GM12878 (cell line): ENCODE measurements around the gene TUBB1. TPM values are rescaled to one million over a fixed set of nuclear protein-coding genes. Genes with fewer than 3 reads are reported as not detected.

Experiments
- ATAC-seq: fragments of 200-7000 bp; cut with Tn5 transposase; 3 replicates; pipeline ENCODE4 v1.9.1; 2020; ENCODE audit warnings: mild to moderate bottlenecking, moderate library complexity
- BruUV-seq: library from RNA; stranded (reverse); fragments of 400-500 nt; replicated peaks from 2 replicates; lab custom pipeline; 2021; lab: Mats Ljungman, UMichigan
- CTCF ChIA-PET: fragments of 300-600 bp; sonication (Branson Sonifier 250); formaldehyde crosslinking; extraction: SDS; loops from one replicate; lab custom pipeline; 2021; ENCODE audit warnings: inconsistent platforms; lab: Yijun Ruan, JAX
- POLR2A ChIA-PET: fragments of 350-600 bp; formaldehyde crosslinking; extraction: SDS; loops from one replicate; lab custom pipeline; 2021; ENCODE audit warnings: inconsistent platforms; lab: Charles Lee
- RAD21 ChIA-PET: fragments of 300-600 bp; sonication (Branson Sonifier 250); formaldehyde crosslinking; loops from one replicate; lab custom pipeline; 2023; ENCODE audit warnings: antibody characterized with exemption; ENCODE audit not compliant: unreplicated experiment; lab: Charles Lee
- SMC1A ChIA-PET: fragments of 300-600 bp; sonication (Branson Sonifier 250); formaldehyde crosslinking; loops from one replicate; lab custom pipeline; 2023; ENCODE audit not compliant: unreplicated experiment, uncharacterized antibody; lab: Charles Lee
- DNase-seq: peaks from one replicate; pipeline ENCODE4 v3.0.0-alpha.2; 2011; ENCODE audit warnings: low read depth, low spot score
- FAIRE-seq: peaks from 3 replicates; lab custom pipeline; 2011; peaks lifted over from hg19 to GRCh38; lab: Jason Lieb, UNC
- H2AFZ ChIP-seq: 2 replicates; pipeline ENCODE4 v1.6.0; 2011; ENCODE audit warnings: low read depth, low read length, control low read depth; ENCODE audit not compliant: control insufficient read depth
- H3K27ac ChIP-seq: 2 replicates; pipeline ENCODE4 v1.5.1; 2011; ENCODE audit warnings: control low read depth; ENCODE audit not compliant: control insufficient read depth, insufficient read depth
- H3K27me3 ChIP-seq, 2 experiments: replicated peaks in 1 of 2; 2 replicates each; pipeline versions ENCODE4 v1.6.0 to v1.6.1; 2011; ENCODE audit warnings: low read length in 1 of 2; ENCODE audit not compliant: control insufficient read depth in 2 of 2, insufficient read depth in 2 of 2
- H3K36me3 ChIP-seq, 2 experiments: 2 replicates each; pipeline ENCODE4 v1.5.1; 2011; ENCODE audit warnings: low read length in 1 of 2; ENCODE audit not compliant: control insufficient read depth in 2 of 2, insufficient read depth in 2 of 2
- H3K4me1 ChIP-seq: 2 replicates; pipeline ENCODE4 v1.6.1; 2011; ENCODE audit warnings: mild to moderate bottlenecking, low read length, moderate library complexity, mixed read lengths; ENCODE audit not compliant: control insufficient read depth, insufficient read depth
- H3K4me2 ChIP-seq: 2 replicates; pipeline ENCODE4 v1.6.0; 2011; ENCODE audit warnings: control low read depth; ENCODE audit not compliant: control insufficient read depth, insufficient read depth
- H3K4me3 ChIP-seq: fragments of 200-600 bp; sonication (generic); 2 replicates; pipeline ENCODE4 v1.5.1; 2016
- H3K79me2 ChIP-seq: 2 replicates; pipeline ENCODE4 v1.6.0; 2011; ENCODE audit warnings: low read length; ENCODE audit not compliant: control insufficient read depth, insufficient read depth
- H3K9ac ChIP-seq: 2 replicates; pipeline ENCODE4 v1.8.0; 2011; ENCODE audit warnings: low read length, control low read depth, mixed read lengths; ENCODE audit not compliant: control insufficient read depth, insufficient read depth
- H3K9me3 ChIP-seq: replicated peaks from 3 replicates; pipeline ENCODE4 v1.5.1; 2011; ENCODE audit warnings: mild to moderate bottlenecking, low read length; ENCODE audit not compliant: control insufficient read depth, insufficient read depth
- H4K20me1 ChIP-seq: 2 replicates; pipeline ENCODE4 v1.6.0; 2011; ENCODE audit not compliant: control insufficient read depth, insufficient read depth
- HDAC2 ChIP-seq: fragments of 200-600 bp; sonication (generic); IDR thresholded peaks from 2 replicates; pipeline ENCODE4 v1.6.1; 2017
- MYB ChIP-seq: fragments of 150-350 bp; IDR thresholded peaks from 2 replicates; pipeline ENCODE4 v1.6.1; 2014; ENCODE audit warnings: mild to moderate bottlenecking, low read depth, low read length, borderline replicate concordance
- RELB ChIP-seq: fragments of 450-650 bp; IDR thresholded peaks from 2 replicates; pipeline ENCODE4 v1.6.1; 2017; ENCODE audit warnings: low read depth, mild to moderate bottlenecking, moderate library complexity
- SIN3A ChIP-seq: IDR thresholded peaks from 2 replicates; pipeline ENCODE4 v1.6.1; 2012; ENCODE audit warnings: low read depth, low read length, improper control_type of control experiment
- SPI1 ChIP-seq: IDR thresholded peaks from 2 replicates; pipeline ENCODE4 v1.6.1; 2011; ENCODE audit warnings: low read depth, mild to moderate bottlenecking, low read length, moderate library complexity, borderline replicate concordance; ENCODE audit not compliant: insufficient read depth
- USF1 ChIP-seq: IDR thresholded peaks from 2 replicates; pipeline ENCODE4 v1.6.1; 2011; ENCODE audit warnings: borderline replicate concordance, low read depth, mild to moderate bottlenecking, moderate library complexity, mixed read lengths, low read length; ENCODE audit not compliant: insufficient read depth; ENCODE audit errors: extremely low read length
- WGBS: methylation state at CpG from one replicate; pipeline ENCODE4 v1.1.6; 2016; ENCODE audit warnings: low lambda C conversion rate; ENCODE audit not compliant: insufficient replicate concordance, insufficient coverage; ENCODE audit errors: missing lambda C conversion rate; 5-methylcytosine and 5-hydroxymethylcytosine counted together
- in situ Hi-C: fragments of 300-500 bp; cut with MboI; formaldehyde crosslinking; loops from 9 replicates; pipeline ENCODE4 v1.14.3; 2018; ENCODE audit warnings: mixed read lengths
- intact Hi-C: fragments of 100-400 bp; cut with micrococcal nuclease; formaldehyde crosslinking; loops from one replicate; pipeline ENCODE4 v1.14.2; 2022; ENCODE audit not compliant: unreplicated experiment
- polyA plus RNA-seq, 11 experiments: library from polyadenylated mRNA; depleted of rRNA in 4 of 11; unstranded in 6 of 11; stranded (reverse) in 5 of 11; fragments of >200 nt; fragmentation: Nextera tagmentation in 4 of 11; fragmentation: Illumina TruSeq in 1 of 11; extraction: Ambion mirVana in 4 of 11; extraction: Trizol in 1 of 11; gene quantifications; 1 replicate in 1 of 11; 2 replicates in 10 of 11; pipeline versions ENCODE4 v1.2.1 to v1.2.3, GENCODE V29; 2011 to 2016; ENCODE audit warnings: inconsistent platforms in 2 of 11, missing spikeins in 2 of 11, low read depth in 1 of 11
- total RNA-seq, 4 experiments: library from RNA; depleted of rRNA in 3 of 4; stranded (reverse); fragments of >200 nt in 3 of 4; fragmentation: Illumina TruSeq in 1 of 4; extraction: Trizol in 1 of 4; gene quantifications; 2 replicates each; pipeline versions ENCODE4 v1.2.1 to v1.2.3, GENCODE V29; 2013 to 2021
- TF ChIP-seq, protein P1 (sequence below): fragments of 450-650 bp; IDR thresholded peaks from 2 replicates; pipeline ENCODE4 v1.6.1; 2017; ENCODE audit warnings: borderline replicate concordance

TUBB1 gene
- total and polyA plus RNA-seq, 10 of the 15 experiments (the other 5 are each of a cell fraction or from before 2014, with no cell fraction given), result 0.02 to 0.20 (median 0.06) TPM; not detected in 3

DNA sequence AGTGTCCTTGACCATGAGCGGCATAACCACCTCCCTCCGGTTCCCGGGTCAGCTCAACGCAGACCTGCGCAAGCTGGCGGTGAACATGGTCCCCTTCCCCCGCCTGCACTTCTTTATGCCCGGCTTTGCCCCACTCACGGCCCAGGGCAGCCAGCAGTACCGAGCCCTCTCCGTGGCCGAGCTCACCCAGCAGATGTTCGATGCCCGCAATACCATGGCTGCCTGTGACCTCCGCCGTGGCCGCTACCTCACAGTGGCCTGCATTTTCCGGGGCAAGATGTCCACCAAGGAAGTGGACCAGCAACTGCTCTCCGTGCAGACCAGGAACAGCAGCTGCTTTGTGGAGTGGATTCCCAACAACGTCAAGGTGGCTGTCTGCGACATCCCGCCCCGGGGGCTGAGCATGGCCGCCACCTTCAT is 4.9 kb downstream of the TUBB1 start:
- peaks cover 24% of the 10 kb centered on the region for H3K79me2 ChIP-seq
- no peaks in the 10 kb centered on the region for H3K27me3 ChIP-seq
- no peak overlapping the region for H3K27ac ChIP-seq
- H3K4me2 ChIP-seq, result no peak overlapping the region
- TF ChIP-seq MYB (no peak), USF1 (no peak), HDAC2 (no peak), RELB (no peak), SPI1 (no peak), SIN3A (no peak)
- TF ChIP-seq, protein P1, sequence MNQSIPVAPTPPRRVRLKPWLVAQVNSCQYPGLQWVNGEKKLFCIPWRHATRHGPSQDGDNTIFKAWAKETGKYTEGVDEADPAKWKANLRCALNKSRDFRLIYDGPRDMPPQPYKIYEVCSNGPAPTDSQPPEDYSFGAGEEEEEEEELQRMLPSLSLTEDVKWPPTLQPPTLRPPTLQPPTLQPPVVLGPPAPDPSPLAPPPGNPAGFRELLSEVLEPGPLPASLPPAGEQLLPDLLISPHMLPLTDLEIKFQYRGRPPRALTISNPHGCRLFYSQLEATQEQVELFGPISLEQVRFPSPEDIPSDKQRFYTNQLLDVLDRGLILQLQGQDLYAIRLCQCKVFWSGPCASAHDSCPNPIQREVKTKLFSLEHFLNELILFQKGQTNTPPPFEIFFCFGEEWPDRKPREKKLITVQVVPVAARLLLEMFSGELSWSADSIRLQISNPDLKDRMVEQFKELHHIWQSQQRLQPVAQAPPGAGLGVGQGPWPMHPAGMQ, result no peak
- no peak overlapping the region for H3K9ac ChIP-seq
- 96% methylated on average over 24 of the region's 24 CpGs for WGBS
- intact Hi-C loops, result no loop called here
- ATAC-seq (no peak), FAIRE-seq (no peak), DNase-seq (no peak)
- ChIA-PET RAD21 (interaction anchor here (0.7 kb wide), 1 partner anchor 42 kb away, joined by 4 read pairs; no protein-coding TSS in a partner anchor), SMC1A (no interaction called here), CTCF (no interaction called here), POLR2A (no interaction called here)
- H2AFZ ChIP-seq, result no peak overlapping the region
- peaks cover 13 to 30% of the 10 kb centered on the region in 2 experiments for H3K36me3 ChIP-seq
- H3K9me3 ChIP-seq, result no peaks in the 10 kb centered on the region
- in situ Hi-C loops, result no loop called here
- no TSS peak for BruUV-seq
- H4K20me1 ChIP-seq, result no peaks in the 10 kb centered on the region
- no peaks in the 10 kb centered on the region for H3K4me1 ChIP-seq
- H3K4me3 ChIP-seq, result no peak overlapping the region
